HG02588 (cell line): ENCODE data around the gene P4HA2.

ENCODE experiments used
- ATAC-seq: cut with Tn5 transposase; IDR thresholded peaks from one replicate; pipeline ENCODE4 v1.9.1; 2021; ENCODE audit warnings: mild to moderate bottlenecking, moderate library complexity; ENCODE audit not compliant: unreplicated experiment

The P4HA2 gene

DNA sequence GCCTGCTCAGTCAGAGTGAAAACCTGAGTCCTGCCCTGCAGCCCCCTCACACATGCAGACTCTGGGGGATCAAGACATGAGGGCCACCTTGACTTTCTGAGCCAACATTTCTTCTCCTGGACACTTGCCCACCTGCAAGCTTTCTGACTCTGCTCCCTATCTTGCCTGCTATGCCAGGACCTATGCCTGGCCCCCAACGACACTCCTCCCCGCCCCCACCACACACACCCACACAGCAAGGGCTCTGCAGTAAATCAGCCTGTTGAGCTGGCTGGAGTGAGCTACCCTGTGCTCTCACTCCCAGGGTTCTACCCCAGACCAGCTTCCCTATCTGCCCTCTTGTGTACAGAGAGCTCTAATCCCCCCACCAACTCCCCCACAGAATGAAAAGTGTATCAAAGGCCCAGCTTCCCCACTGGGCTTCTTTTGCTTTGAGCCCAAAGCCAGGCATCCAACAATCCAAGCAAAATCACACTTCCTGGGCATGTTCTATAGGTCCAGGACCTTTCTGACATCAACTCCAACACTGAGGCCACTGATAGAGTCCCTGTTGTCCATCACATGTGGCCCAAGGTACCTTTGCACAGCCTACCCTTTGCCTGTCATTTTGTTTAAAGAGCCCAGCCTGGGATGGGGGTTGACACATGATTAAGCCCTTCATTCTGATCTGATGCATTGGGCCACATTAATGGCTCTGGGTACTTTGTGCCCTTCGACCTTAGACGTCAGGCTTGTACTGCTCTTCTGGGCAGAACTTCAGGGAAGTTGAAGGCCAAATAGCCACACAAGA lies 37.1 kb upstream of the P4HA2 start:
- ATAC-seq: no peak

GRCh38 chr5:132263548-132264261 lies 36.1 kb upstream of the P4HA2 start:
- no peak for ATAC-seq

DNA sequence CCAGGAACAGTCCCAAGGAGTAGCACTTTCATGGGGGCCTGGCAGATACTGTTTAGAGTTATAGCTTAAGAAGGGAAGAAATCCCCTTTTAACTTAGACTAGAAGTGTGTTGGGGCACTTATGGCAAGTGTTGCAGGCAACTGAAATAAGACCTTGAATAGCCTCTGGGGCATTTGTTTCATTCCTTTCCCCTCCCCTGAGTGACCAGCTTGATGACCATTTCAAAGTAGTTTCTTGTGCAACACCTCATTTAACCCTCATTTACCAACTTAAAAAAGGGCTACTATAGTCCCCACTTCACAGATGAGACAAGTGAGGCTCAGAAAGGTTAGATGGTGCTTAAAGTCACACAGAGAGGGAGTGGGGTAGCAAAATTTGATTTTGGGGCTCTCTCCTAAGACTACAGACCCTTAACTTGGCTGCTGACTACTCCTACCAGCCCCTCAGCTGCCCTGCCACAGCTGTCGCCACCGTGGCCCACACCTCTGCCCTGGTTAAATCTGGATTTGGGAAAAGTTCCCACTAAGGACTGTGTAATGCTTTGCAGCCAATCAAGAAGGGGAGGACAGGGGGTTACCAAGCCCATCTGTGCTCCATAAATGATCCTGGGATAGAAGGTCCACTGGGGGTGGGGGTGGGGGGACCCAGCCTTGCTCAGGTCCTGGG lies 35.4 kb upstream of the P4HA2 start:
- ATAC-seq: no peak

- no peak for ATAC-seq
Measured at GRCh38 chr5:132261881-132262845, 34.5 kb upstream of the P4HA2 start.

DNA sequence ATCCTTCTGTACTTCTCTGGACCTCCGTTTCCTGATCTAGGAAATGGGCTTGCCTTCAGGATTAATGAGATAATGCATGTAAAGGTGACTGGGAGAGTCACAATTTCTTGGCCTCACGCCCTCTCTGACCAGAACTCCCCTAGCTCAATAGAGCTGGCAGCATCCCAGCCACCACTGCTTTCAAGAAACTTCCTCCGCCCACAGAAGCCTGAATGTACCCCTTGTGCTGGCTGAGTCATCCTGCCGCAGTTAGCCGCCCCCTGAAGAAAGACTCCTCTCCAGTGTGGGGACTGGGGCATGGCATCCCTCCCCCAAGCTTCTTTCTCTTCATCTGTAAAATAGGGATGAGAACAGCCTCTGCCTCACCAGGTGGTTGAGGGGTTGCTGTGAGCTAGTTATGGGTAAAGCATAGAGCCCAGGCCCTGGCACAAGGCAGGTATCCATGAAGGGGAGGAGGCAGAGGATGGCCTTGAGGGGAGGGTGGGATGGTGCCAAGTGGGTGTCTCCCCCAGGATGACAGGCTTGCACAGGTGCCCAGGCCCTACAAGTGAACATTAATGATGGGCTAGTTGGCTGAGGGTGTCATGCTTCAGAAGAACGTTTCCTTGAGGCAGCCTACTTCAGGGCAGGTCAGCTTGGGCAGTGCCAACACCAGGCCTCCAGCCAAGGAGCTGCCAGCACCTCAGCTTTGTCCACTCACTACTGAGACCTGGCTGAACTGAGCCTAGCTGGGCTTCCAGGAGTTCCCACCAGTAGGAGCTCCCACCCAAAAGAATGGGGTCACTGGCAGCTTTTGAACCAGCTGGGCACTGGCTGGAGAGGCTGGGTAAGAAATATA lies 33.3 kb upstream of the P4HA2 start:
- ATAC-seq: peak; percentile 48

DNA sequence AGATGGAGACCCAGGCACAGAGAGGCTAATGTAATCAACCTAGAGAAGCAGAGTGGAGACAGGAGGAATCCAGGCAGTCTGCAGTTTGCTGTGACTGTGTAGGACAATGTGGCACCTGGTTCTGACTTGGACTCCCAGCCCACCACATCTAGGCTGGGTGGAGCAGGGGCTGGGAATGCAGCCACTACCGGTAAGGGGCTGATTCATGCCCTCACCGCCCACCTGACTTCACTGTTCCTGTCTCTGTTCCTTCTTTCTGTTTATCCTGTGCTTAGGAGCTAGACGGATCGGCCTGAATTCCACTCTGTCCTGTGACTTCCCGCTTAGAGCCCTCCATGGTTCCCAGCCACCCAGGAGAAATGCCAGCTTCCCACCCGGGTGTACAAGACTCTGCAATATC lies 32.4 kb upstream of the P4HA2 start:
- no peak for ATAC-seq

- ATAC-seq: no peak
Measured at GRCh38 chr5:132259069-132259851, 31.6 kb upstream of the P4HA2 start.

GRCh38 chr5:132258102-132259068 lies 30.7 kb upstream of the P4HA2 start:
- no peak for ATAC-seq

DNA sequence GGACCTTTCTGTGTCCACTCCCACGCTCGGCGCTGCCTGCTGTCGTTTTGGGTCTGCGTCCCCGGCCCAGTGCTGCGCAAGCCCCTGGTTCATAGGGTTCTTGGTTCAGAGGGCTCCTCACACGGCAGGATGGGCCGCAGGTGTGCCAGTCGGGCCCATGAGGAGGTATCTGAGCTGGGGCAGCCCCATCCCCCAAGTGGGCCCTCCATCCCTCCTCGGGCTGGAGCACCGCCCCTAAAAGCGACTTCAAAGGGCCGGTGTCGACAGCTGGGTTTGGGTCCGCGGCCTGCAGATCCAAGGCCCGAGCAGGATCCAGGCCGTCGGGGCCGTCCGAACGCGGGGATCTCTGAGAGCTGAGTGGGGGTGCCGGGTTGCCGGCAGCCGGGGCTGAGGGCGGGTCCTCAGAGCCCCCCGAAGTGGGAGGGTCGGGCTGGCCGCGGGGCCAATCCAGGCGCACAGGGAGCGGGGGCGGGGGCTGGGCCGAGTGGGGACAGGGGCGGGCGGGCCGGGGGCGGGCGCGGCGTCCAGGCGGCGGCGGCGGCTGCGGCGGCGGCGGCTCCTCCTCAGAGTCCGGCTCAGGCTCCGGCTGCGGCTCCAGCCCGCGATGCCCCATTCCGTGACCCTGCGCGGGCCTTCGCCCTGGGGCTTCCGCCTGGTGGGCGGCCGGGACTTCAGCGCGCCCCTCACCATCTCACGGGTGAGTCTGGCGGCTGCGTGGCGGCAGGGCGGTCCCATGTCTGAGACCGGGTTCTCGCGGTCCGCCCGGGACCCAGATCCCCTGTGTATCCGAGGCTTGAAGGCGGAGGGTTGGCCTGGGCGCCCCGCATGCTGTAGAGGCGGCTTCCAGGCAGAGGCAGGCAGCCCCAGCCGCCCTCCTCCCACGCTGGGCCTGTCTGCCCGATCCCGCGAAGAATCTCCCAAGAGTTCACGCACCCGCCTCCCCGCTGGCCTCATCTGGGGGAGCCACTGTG lies 29.8 kb upstream of the P4HA2 start, which contains the start of gene PDLIM4:
Gene PDLIM4, plus strand, starts transcription at position 566 of the 971 bp plus-strand sequence. Its CDS starts 39 bp downstream, at position 605.
- ATAC-seq: no peak

DNA sequence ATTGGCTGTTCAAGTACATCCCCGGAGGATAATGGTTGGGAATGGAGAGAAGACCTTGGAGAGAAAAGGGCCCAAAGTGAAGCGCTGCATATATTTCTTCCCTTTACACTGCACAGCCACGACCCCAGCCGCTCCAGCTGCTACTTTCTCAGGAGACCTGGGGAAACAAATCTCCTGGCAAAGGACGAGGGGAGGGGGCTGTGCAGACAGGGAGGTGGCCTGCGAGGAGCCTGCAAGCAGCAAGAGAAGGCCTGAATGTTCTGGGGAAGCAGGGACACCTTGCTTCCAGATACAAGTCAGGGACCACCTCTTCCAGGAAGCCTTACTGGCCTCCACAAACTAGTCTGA lies 29.1 kb upstream of the P4HA2 start:
- ATAC-seq: no peak

- no peak for ATAC-seq
Measured at GRCh38 chr5:132256086-132256782, 28.6 kb upstream of the P4HA2 start.

- no peak for ATAC-seq
Measured at GRCh38 chr5:132254321-132254977, 26.8 kb upstream of the P4HA2 start.

- ATAC-seq: no peak
Measured at GRCh38 chr5:132253452-132254320, 26.0 kb upstream of the P4HA2 start.

DNA sequence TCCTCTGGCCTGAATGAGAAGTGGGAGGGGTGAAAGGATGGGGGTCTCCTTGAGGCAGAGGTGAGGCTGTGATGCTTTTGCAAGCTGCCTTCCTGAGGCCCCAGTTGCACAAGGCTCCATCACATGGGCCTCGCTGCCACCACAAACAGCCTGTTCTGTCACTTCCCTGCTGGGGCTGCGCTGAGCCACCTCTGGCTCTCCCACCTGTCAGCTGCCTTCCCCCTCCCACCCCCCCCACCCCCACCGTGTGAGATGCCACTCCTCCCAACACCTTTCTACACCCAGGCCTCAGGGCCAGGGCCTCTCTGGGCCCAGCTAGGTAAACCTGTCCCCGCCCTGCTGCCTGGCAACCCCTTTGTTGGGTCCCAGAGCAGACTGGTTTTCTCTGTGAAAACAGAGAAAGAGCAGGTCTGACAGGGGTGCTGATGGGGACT lies 25.4 kb upstream of the P4HA2 start:
- ATAC-seq: no peak
